ENCODE results near the gene FOSB.

FOSB gene

GRCh38 chr19:45506246-45506988, 38.6 kb downstream of the FOSB start:
- peak overlapping the region; percentile 70 for H2AFZ ChIP-seq
- H3K4me2 ChIP-seq (ENCODE audit: low read length) = peak overlapping the region; percentile 84
- peak; percentile 76 for TF ChIP-seq CTCF (IDR thresholded peaks at IDR 0.05)

GRCh38 chr19:45506989-45507871, 39.4 kb downstream of the FOSB start, which contains the start of gene VASP:
TSS of gene VASP (plus strand) at chr19:45507479. CDS start at chr19:45507772, 293 bp downstream.
- Histone ChIP-seq H3K4me3 (ENCODE audit: low read depth, low read length) (peak within 1 kb of the TSS; percentile 92), H2AFZ (peak within 1 kb of the TSS; percentile 97), H3K27me3 (ENCODE audit: control insufficient read depth, insufficient read depth, low read length) (no peaks in the 10 kb centered on the region)

More at GRCh38 chr19:45506246-45506988, 38.6 kb downstream of the FOSB start:
- Histone ChIP-seq H3K79me2 (peaks cover 9% of the 10 kb centered on the region), H3K27ac (peak overlapping the region; percentile 81), H3K4me1 (peaks cover 4% of the 10 kb centered on the region), H3K9me3 (ENCODE audit: control insufficient read depth, low read length) (no peaks in the 10 kb centered on the region), H3K27me3 (ENCODE audit: control insufficient read depth, insufficient read depth, low read length) (no peaks in the 10 kb centered on the region), H3K4me3 (ENCODE audit: low read depth, low read length) (peak overlapping the region; percentile 92), H3K9ac (no peak overlapping the region), H3K36me3 (ENCODE audit: control insufficient read depth, insufficient read depth, low read length) (no peaks in the 10 kb centered on the region)

GRCh38 chr19:45507872-45508416, 40.1 kb downstream of the FOSB start:
- Histone ChIP-seq H3K4me2 (ENCODE audit: low read length) (peak overlapping the region; percentile 84), H3K27ac (peak overlapping the region; percentile 81), H3K36me3 (ENCODE audit: control insufficient read depth, insufficient read depth, low read length) (no peaks in the 10 kb centered on the region), H2AFZ (peak overlapping the region; percentile 97), H3K9me3 (ENCODE audit: control insufficient read depth, low read length) (no peaks in the 10 kb centered on the region), H3K79me2 (peaks cover 12% of the 10 kb centered on the region), H3K4me3 (ENCODE audit: low read depth, low read length) (peak overlapping the region; percentile 92), H3K27me3 (ENCODE audit: control insufficient read depth, insufficient read depth, low read length) (no peaks in the 10 kb centered on the region), H3K4me1 (peaks cover 4% of the 10 kb centered on the region), H3K9ac (peak overlapping the region; percentile 61)
- TF ChIP-seq CTCF (IDR thresholded peaks at IDR 0.05) = no peak

More at GRCh38 chr19:45506989-45507871, 39.4 kb downstream of the FOSB start, which contains the start of gene VASP:
- peaks cover 10% of the 10 kb centered on the region for H3K79me2 ChIP-seq
- no peak for TF ChIP-seq CTCF (IDR thresholded peaks at IDR 0.05)
- H3K4me1 ChIP-seq = peaks cover 4% of the 10 kb centered on the region
- peak within 1 kb of the TSS; percentile 61 for H3K9ac ChIP-seq
- H3K36me3 ChIP-seq (ENCODE audit: control insufficient read depth, insufficient read depth, low read length) = no peaks in the 10 kb centered on the region
- no peaks in the 10 kb centered on the region for H3K9me3 ChIP-seq (ENCODE audit: control insufficient read depth, low read length)
- H3K27ac ChIP-seq = peak within 1 kb of the TSS; percentile 81
- H3K4me2 ChIP-seq (ENCODE audit: low read length) = peak within 1 kb of the TSS; percentile 84

GRCh38 chr19:45508417-45508860, 40.6 kb downstream of the FOSB start:
- Histone ChIP-seq H3K9me3 (ENCODE audit: control insufficient read depth, low read length) (no peaks in the 10 kb centered on the region), H2AFZ (peak overlapping the region; percentile 59), H3K27me3 (ENCODE audit: control insufficient read depth, insufficient read depth, low read length) (no peaks in the 10 kb centered on the region), H3K79me2 (peaks cover 12% of the 10 kb centered on the region), H3K36me3 (ENCODE audit: control insufficient read depth, insufficient read depth, low read length) (no peaks in the 10 kb centered on the region), H3K27ac (peak overlapping the region; percentile 81), H3K4me3 (ENCODE audit: low read depth, low read length) (peak overlapping the region; percentile 92), H3K9ac (peak overlapping the region; percentile 61), H3K4me1 (peaks cover 4% of the 10 kb centered on the region), H3K4me2 (ENCODE audit: low read length) (peak overlapping the region; percentile 84)
- no peak for TF ChIP-seq CTCF (IDR thresholded peaks at IDR 0.05)
